Gastroesophageal sphincter (tissue), 4 donors: ENCODE data around the gene WDR31. TPM values are rescaled to one million over a fixed set of nuclear protein-coding genes. Genes with fewer than 3 reads are reported as not detected.

Experiments
- ATAC-seq: fragments of 150-250 bp; one replicate; pipeline ENCODE4 v1.9.1; 2016; ENCODE audit warnings: mild to moderate bottlenecking, moderate library complexity
- H3K27ac ChIP-seq, 4 donors: fragments of 200-600 bp; sonication (generic) in 3 of 4; 1 replicate in 3 of 4; 2 replicates in 1 of 4; pipeline ENCODE4 v1.5.1; 2016 to 2019
- H3K27me3 ChIP-seq: fragments of 200-600 bp; sonication (generic); one replicate; pipeline ENCODE4 v1.5.1; 2019
- H3K36me3 ChIP-seq, 2 donors: fragments of 200-600 bp; sonication (generic); one replicate each; pipeline ENCODE4 v1.5.1; 2019; ENCODE audit warnings: control low read depth in 1 of 2
- H3K4me1 ChIP-seq, 3 donors: fragments of 200-600 bp; sonication (generic); 1 replicate in 2 of 3; 2 replicates in 1 of 3; pipeline ENCODE4 v1.5.1; 2016 to 2019; ENCODE audit warnings: control low read depth in 2 of 3
- H3K4me3 ChIP-seq, 2 donors: fragments of 200-600 bp; sonication (generic); one replicate each; pipeline ENCODE4 v1.5.1; 2019; ENCODE audit warnings: mild to moderate bottlenecking in 1 of 2, moderate library complexity in 1 of 2
- H3K9me3 ChIP-seq, 3 donors: fragments of 200-600 bp; sonication (generic); one replicate each; pipeline ENCODE4 v1.5.1; 2017 to 2019; ENCODE audit warnings: control low read depth in 2 of 3
- EP300 ChIP-seq: sonication (generic); formaldehyde crosslinking; IDR thresholded peaks from one replicate; pipeline ENCODE4 v1.6.1; 2017; ENCODE audit warnings: antibody characterized with exemption, mild to moderate bottlenecking
- POLR2A ChIP-seq, 2 donors: fragments of 450-650 bp; IDR thresholded peaks; one replicate each; pipeline ENCODE4 v1.6.1; 2017; ENCODE audit warnings: antibody characterized with exemption in 2 of 2, mild to moderate bottlenecking in 2 of 2, moderate library complexity in 1 of 2
- POLR2AphosphoS5 ChIP-seq: sonication (generic); formaldehyde crosslinking; IDR thresholded peaks from one replicate; pipeline ENCODE4 v1.6.1; 2017; ENCODE audit warnings: antibody characterized with exemption
- WGBS, 2 donors: methylation state at CpG; one replicate each; pipeline ENCODE4 v1.1.5; 2018; ENCODE audit warnings: low coverage in 1 of 2; 5-methylcytosine and 5-hydroxymethylcytosine counted together
- total RNA-seq, 4 donors: library from RNA; depleted of rRNA; stranded (reverse); fragments of >200 nt; gene quantifications; one replicate each; pipeline ENCODE4 v1.1.0, GENCODE V29; 2016
- TF ChIP-seq, protein P1 (sequence below), 4 experiments: fragments of 200-600 bp in 2 of 4; fragments of 450-650 bp in 2 of 4; sonication (generic) in 1 of 4; IDR thresholded peaks; one replicate each; pipeline ENCODE4 v1.5.1; 2017 to 2019; ENCODE audit warnings: antibody characterized with exemption in 4 of 4, mild to moderate bottlenecking in 2 of 4, moderate library complexity in 2 of 4

The WDR31 gene
- total RNA-seq, 4 donors from 2014 or later, result 1.2 to 2.8 (median 2.3) TPM

DNA sequence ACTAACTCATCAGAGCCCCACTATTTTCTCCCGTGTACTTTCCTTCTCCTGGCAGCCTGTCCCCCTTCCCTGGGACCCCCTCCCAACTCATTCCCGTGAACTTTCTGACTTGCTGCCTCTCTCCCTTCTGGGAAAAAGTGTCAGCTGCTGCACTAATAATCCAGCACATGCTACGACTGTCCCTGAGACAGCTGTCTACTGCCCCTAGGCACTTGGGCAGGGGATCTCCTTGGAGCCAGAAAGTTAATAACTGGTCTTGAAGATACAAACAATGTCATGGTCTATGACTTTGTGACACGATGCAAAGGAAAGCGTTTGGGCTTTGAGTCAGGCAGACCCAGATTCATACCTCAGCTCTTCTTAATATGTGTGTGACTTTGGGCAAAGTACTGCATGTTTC is 26.8 kb downstream of the WDR31 start:
- no peak for ATAC-seq
- WGBS, 2 donors, result 47 to 63% methylated on average over 2 to 4 of the region's 5 CpGs
- TF ChIP-seq POLR2A (IDR thresholded peaks at IDR 0.05) (no peak), POLR2AphosphoS5 (no peak), EP300 (no peak)
- Histone ChIP-seq H3K27ac (no peak overlapping the region), H3K4me1 (no peaks in the 10 kb centered on the region), H3K36me3 (peaks cover 0 to 21% of the 10 kb centered on the region in 2 donors), H3K4me3 (no peak overlapping the region), H3K27me3 (no peaks in the 10 kb centered on the region), H3K9me3 (no peaks in the 10 kb centered on the region)

DNA sequence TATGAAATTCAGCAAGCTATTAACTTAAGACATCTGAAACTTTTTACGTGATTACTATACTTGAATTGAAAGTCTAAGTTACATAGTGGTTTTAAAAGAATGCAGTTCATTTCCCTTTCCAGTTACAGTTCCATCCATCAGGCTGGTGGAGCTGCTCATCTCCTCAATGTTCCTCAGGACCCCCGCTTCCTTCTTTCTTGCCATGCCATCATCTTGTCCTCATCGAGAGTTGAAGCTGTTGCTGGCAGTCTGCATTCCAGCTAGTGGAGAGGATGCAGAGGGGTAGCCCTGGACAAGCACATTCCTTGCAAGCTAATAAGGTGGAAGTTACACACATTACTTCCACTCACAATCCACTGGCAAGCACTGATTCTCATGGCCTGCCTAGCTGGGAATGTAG is 28.1 kb downstream of the WDR31 start:
- WGBS, 2 donors, result 81 to 100% methylated on average over 1 to 3 of the region's 3 CpGs

DNA sequence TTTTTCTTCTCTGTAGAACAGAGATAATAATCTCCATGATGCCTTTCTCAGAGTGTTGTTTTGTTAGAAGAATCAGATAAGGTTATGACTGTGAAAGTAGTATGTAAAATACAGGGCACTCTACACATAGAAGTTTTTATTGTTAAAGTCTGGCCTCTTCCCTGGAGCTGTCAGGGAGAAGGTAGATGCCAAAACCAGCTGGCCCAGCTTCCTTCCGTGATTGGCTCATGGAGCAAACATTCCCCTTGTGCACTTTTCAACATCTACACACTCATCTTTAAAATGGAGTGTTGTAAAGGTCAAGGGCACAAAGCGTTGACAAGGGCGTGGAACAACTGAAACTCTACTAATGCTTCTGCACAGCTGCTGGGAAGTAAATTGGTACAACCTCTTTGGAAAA is 29.5 kb downstream of the WDR31 start:
- Histone ChIP-seq H3K9me3 (no peaks in the 10 kb centered on the region), H3K27ac (no peak overlapping the region), H3K4me1 (no peaks in the 10 kb centered on the region), H3K36me3 (no peaks in the 10 kb centered on the region), H3K27me3 (peaks cover 17% of the 10 kb centered on the region), H3K4me3 (no peak overlapping the region)
- WGBS, 2 donors, result 25 to 36% methylated on average over 3 of the region's 3 CpGs
- no peak for ATAC-seq
- no peak for TF ChIP-seq POLR2A (IDR thresholded peaks at IDR 0.05)
- TF ChIP-seq POLR2AphosphoS5, result no peak
- TF ChIP-seq EP300, result no peak
- TF ChIP-seq, protein P1, sequence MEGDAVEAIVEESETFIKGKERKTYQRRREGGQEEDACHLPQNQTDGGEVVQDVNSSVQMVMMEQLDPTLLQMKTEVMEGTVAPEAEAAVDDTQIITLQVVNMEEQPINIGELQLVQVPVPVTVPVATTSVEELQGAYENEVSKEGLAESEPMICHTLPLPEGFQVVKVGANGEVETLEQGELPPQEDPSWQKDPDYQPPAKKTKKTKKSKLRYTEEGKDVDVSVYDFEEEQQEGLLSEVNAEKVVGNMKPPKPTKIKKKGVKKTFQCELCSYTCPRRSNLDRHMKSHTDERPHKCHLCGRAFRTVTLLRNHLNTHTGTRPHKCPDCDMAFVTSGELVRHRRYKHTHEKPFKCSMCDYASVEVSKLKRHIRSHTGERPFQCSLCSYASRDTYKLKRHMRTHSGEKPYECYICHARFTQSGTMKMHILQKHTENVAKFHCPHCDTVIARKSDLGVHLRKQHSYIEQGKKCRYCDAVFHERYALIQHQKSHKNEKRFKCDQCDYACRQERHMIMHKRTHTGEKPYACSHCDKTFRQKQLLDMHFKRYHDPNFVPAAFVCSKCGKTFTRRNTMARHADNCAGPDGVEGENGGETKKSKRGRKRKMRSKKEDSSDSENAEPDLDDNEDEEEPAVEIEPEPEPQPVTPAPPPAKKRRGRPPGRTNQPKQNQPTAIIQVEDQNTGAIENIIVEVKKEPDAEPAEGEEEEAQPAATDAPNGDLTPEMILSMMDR (IDR thresholded peaks at IDR 0.05), result no peak

More for the DNA sequence above, 28.1 kb downstream of the WDR31 start:
- no peak for TF ChIP-seq POLR2A (IDR thresholded peaks at IDR 0.05)
- TF ChIP-seq, protein P1 (IDR thresholded peaks at IDR 0.05), result no peak
- Histone ChIP-seq H3K4me3 (no peak overlapping the region), H3K36me3 (peaks cover 0 to 9% of the 10 kb centered on the region in 2 donors), H3K27me3 (peaks cover 7% of the 10 kb centered on the region), H3K4me1 (no peaks in the 10 kb centered on the region), H3K27ac (no peak overlapping the region), H3K9me3 (no peaks in the 10 kb centered on the region)
- ATAC-seq, result no peak

DNA sequence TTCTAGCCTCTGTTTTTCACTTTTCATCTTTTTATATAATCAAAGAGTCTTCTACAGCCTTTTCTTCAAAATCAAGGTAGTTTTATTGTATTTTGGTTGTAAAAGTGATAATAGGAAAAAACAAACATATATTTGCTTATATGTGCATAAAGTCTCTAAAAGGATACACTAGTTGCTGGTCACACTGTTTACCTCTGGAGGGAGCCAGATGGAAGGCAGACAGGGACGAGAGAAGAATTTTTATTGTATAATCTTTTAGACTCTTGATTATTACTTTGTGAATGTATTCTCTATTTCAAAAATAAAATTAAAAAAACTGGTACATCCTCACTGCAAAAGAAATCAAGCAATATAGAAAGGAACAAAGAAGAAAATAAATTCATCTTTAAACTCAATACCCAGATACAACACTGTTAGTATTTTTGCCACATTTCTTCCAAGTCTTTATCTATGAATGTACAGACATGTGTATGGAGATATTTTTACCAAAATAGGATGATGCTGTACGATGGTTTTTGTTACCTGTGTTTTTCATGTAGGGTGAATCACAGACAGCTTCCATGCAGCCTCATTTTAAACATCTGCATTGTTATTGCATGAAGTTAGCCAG is 30.8 kb downstream of the WDR31 start:
- no peak for ATAC-seq
- no peak overlapping the region for H3K4me3 ChIP-seq
- no peaks in the 10 kb centered on the region for H3K36me3 ChIP-seq
- peaks cover 29% of the 10 kb centered on the region for H3K27me3 ChIP-seq
- no peak for TF ChIP-seq EP300
- TF ChIP-seq, protein P1 (IDR thresholded peaks at IDR 0.05), result peak; percentile 42 to 66 (median 52)
- no peaks in the 10 kb centered on the region for H3K9me3 ChIP-seq
- no peak overlapping the region for H3K27ac ChIP-seq
- H3K4me1 ChIP-seq, result no peaks in the 10 kb centered on the region
- 0 to 4% methylated on average over 2 of the region's 2 CpGs for WGBS, 2 donors

DNA sequence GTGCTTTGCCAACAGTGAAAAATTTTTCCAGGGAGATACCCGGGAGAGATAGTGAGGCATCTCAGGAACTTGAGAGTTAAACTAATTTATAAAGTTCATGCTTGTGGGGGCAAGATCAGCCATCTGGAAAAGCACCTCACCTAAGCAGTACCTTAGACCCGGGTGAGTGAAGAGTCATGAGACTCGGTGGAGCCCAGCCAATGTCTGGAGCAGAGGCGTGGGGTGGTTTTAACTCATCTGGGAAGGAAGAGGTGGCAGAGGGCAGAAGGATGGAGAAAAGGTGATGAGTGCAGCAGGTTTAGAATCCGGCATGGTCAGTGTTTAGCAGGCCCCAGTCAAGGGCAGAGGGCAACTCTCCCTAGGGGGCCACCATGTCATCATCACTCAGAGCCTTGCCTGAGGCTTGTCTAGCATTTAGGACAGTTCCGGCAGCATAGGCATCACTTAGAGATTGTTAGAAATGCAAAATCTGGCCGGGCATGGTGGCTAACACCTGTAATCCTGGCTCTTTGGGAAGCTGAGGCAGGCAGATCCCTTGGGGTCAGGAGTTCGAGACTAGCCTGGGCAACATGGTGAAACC is 32.6 kb downstream of the WDR31 start:
- ATAC-seq, result no peak
- 50 to 52% methylated on average over 5 to 6 of the region's 8 CpGs for WGBS, 2 donors
- no peak overlapping the region for H3K27ac ChIP-seq

More for the DNA sequence above, 32.6 kb downstream of the WDR31 start:
- H3K36me3 ChIP-seq, result no peaks in the 10 kb centered on the region
- no peak overlapping the region for H3K4me3 ChIP-seq
- no peaks in the 10 kb centered on the region for H3K9me3 ChIP-seq
- no peak for TF ChIP-seq EP300
- no peak for TF ChIP-seq POLR2A (IDR thresholded peaks at IDR 0.05)
- TF ChIP-seq POLR2AphosphoS5, result no peak
- TF ChIP-seq, protein P1 (IDR thresholded peaks at IDR 0.05), result no peak
- peaks cover 37% of the 10 kb centered on the region for H3K27me3 ChIP-seq
- H3K4me1 ChIP-seq, result no peaks in the 10 kb centered on the region
